SK-N-SH (cell line): ENCODE data around the gene ANKRD18A. TPM values are rescaled to one million over a fixed set of nuclear protein-coding genes. Genes with fewer than 3 reads are reported as not detected.

Source experiments
- CTCF ChIA-PET: fragments of 300-600, 350-600 bp; formaldehyde crosslinking; extraction: SDS; loops from one replicate; lab custom pipeline; 2021; lab: Yijun Ruan, JAX
- POLR2A ChIA-PET: fragments of 350-600 bp; sonication (Branson Sonifier 250); formaldehyde crosslinking; extraction: SDS; loops from one replicate; lab custom pipeline; 2020; ENCODE audit warnings: antibody characterized with exemption, inconsistent platforms; lab: Yijun Ruan, JAX
- DNase-seq: peaks from one replicate; pipeline ENCODE4 v3.0.0; 2012
- H2AFZ ChIP-seq: fragments of 200-600 bp; sonication (generic); 2 replicates; pipeline ENCODE4 v1.8.1; 2016; ENCODE audit warnings: antibody characterized with exemption, mild to moderate bottlenecking, low read depth
- H3F3A ChIP-seq: fragments of 200-600 bp; sonication (generic); replicated peaks from 2 replicates; pipeline ENCODE3; 2016; ENCODE audit warnings: antibody characterized with exemption, mild to moderate bottlenecking; ENCODE audit not compliant: insufficient read depth
- H3K27ac ChIP-seq, 2 experiments: fragments of 200-500 bp in 1 of 2; fragments of 200-600 bp in 1 of 2; sonication (Bioruptor generic) in 1 of 2; sonication (generic), shearing (Covaris generic) in 1 of 2; 2 replicates each; pipeline versions ENCODE4 v1.5.1 to v1.6.1; 2014 to 2016; ENCODE audit warnings: low read depth in 2 of 2, inconsistent platforms in 1 of 2, low read length in 1 of 2, mild to moderate bottlenecking in 1 of 2, mixed read lengths in 1 of 2
- H3K27me3 ChIP-seq: fragments of 200-600 bp; sonication (generic), shearing (Covaris generic); 2 replicates; pipeline ENCODE4 v1.6.1; 2016; ENCODE audit warnings: mixed run types; ENCODE audit not compliant: insufficient read depth
- H3K36me3 ChIP-seq, 2 experiments: fragments of 200-500 bp in 1 of 2; fragments of 200-600 bp in 1 of 2; sonication (Bioruptor generic) in 1 of 2; sonication (generic) in 1 of 2; replicated peaks in 1 of 2; 2 replicates each; pipeline versions ENCODE3 to v1.5.1; 2014 to 2016; ENCODE audit warnings: low read length in 1 of 2, mild to moderate bottlenecking in 1 of 2; ENCODE audit not compliant: insufficient read depth in 2 of 2, control insufficient read depth in 1 of 2
- H3K4me1 ChIP-seq, 2 experiments: fragments of 200-500 bp in 1 of 2; fragments of 200-600 bp in 1 of 2; sonication (Bioruptor generic) in 1 of 2; sonication (generic), shearing (Covaris generic) in 1 of 2; 2 replicates each; pipeline versions ENCODE4 v1.5.1 to v1.6.1; 2014 to 2016; ENCODE audit warnings: low read depth in 1 of 2, low read length in 1 of 2, mixed run types in 1 of 2; ENCODE audit not compliant: insufficient read depth in 2 of 2, control insufficient read depth in 1 of 2
- H3K4me2 ChIP-seq: fragments of 200-600 bp; sonication (generic), shearing (Covaris generic); 2 replicates; pipeline ENCODE4 v1.6.1; 2017; ENCODE audit warnings: mixed run types
- H3K4me3 ChIP-seq, 2 experiments: fragments of 200-500 bp in 1 of 2; fragments of 200-600 bp in 1 of 2; sonication (Bioruptor generic) in 1 of 2; sonication (generic), shearing (Covaris generic) in 1 of 2; 2 replicates each; pipeline versions ENCODE4 v1.5.1 to v1.8.1; 2014 to 2016; ENCODE audit warnings: low read depth in 2 of 2, inconsistent platforms in 1 of 2, low read length in 1 of 2, mild to moderate bottlenecking in 1 of 2, mixed read lengths in 1 of 2, moderate library complexity in 1 of 2
- H3K79me2 ChIP-seq: fragments of 200-600 bp; sonication (generic); 2 replicates; pipeline ENCODE4 v1.8.1; 2017; ENCODE audit warnings: mild to moderate bottlenecking; ENCODE audit not compliant: insufficient read depth
- H3K9ac ChIP-seq: fragments of 200-600 bp; sonication (generic); 2 replicates; pipeline ENCODE4 v1.6.1; 2017; ENCODE audit warnings: mixed run types
- H3K9me2 ChIP-seq: fragments of 200-600 bp; sonication (generic); 2 replicates; pipeline ENCODE4 v1.6.1; 2017; ENCODE audit warnings: mixed run types
- H3K9me3 ChIP-seq: fragments of 200-600 bp; sonication (generic); 2 replicates; pipeline ENCODE4 v1.6.1; 2017; ENCODE audit warnings: mixed run types, mild to moderate bottlenecking, moderate library complexity
- H4K20me1 ChIP-seq: fragments of 200-600 bp; sonication (generic); 2 replicates; pipeline ENCODE4 v1.6.1; 2017; ENCODE audit warnings: mild to moderate bottlenecking, mixed run types; ENCODE audit not compliant: insufficient read depth
- CTCF ChIP-seq: fragments of 200-600 bp; sonication (generic); IDR thresholded peaks from 2 replicates; pipeline ENCODE4 v1.6.1; 2017; ENCODE audit warnings: antibody characterized with exemption, mild to moderate bottlenecking, moderate library complexity
- FOXJ3 ChIP-seq: sonication (generic); formaldehyde crosslinking; IDR thresholded peaks from 2 replicates; pipeline ENCODE4 v1.5.1; 2020; ENCODE audit warnings: mild to moderate bottlenecking, missing genetic modification reagents
- FOXM1 ChIP-seq: IDR thresholded peaks from 2 replicates; pipeline ENCODE4 v1.4.0; 2012; ENCODE audit warnings: low read depth, mild to moderate bottlenecking
- GABPA ChIP-seq: IDR thresholded peaks from 2 replicates; pipeline ENCODE4 v1.4.0; 2012; ENCODE audit warnings: low read depth, mild to moderate bottlenecking
- IRF3 ChIP-seq: fragments of 150-350 bp; IDR thresholded peaks from 2 replicates; pipeline ENCODE4 v1.6.1; 2016; ENCODE audit warnings: mild to moderate bottlenecking, low read depth, low read length
- JUND ChIP-seq: IDR thresholded peaks from 2 replicates; pipeline ENCODE4 v1.4.0; 2012
- NFIC ChIP-seq: IDR thresholded peaks from 2 replicates; pipeline ENCODE4 v1.4.0; 2012; ENCODE audit warnings: borderline replicate concordance
- POLR2AphosphoS5 ChIP-seq: IDR thresholded peaks from 2 replicates; pipeline ENCODE4 v1.6.1; 2012; ENCODE audit warnings: low read depth, low read length
- RAD21 ChIP-seq: IDR thresholded peaks from 2 replicates; pipeline ENCODE4 v1.6.1; 2012; ENCODE audit warnings: mild to moderate bottlenecking, low read length
- RCOR1 ChIP-seq: fragments of 150-350 bp; IDR thresholded peaks from 2 replicates; pipeline ENCODE4 v1.6.1; 2017; ENCODE audit warnings: antibody characterized with exemption, low read length
- RFX5 ChIP-seq: IDR thresholded peaks from 2 replicates; pipeline ENCODE4 v1.6.1; 2012; ENCODE audit warnings: mild to moderate bottlenecking, improper control_type of control experiment, low read length
- TAF1 ChIP-seq: IDR thresholded peaks from 2 replicates; pipeline ENCODE4 v1.6.1; 2012; ENCODE audit warnings: low read depth, mild to moderate bottlenecking, low read length, moderate library complexity, borderline replicate concordance
- TCF12 ChIP-seq: IDR thresholded peaks from 2 replicates; pipeline ENCODE4 v1.4.0; 2012
- TEAD4 ChIP-seq: IDR thresholded peaks from 2 replicates; pipeline ENCODE4 v1.4.0; 2012; ENCODE audit warnings: mild to moderate bottlenecking, borderline replicate concordance; ENCODE audit not compliant: insufficient read depth
- USF2 ChIP-seq: fragments of 150-350 bp; IDR thresholded peaks from 2 replicates; pipeline ENCODE4 v1.6.1; 2017; ENCODE audit warnings: antibody characterized with exemption, low read length, low read depth, borderline replicate concordance
- ZBTB33 ChIP-seq: IDR thresholded peaks from 2 replicates; pipeline ENCODE4 v1.4.0; 2012; ENCODE audit warnings: low read depth, borderline replicate concordance
- WGBS: methylation state at CpG from one replicate; pipeline ENCODE4 v1.1.6; 2017; ENCODE audit warnings: low lambda C conversion rate; 5-methylcytosine and 5-hydroxymethylcytosine counted together
- polyA plus RNA-seq, 3 experiments: library from polyadenylated mRNA; depleted of rRNA; stranded (reverse); fragments of >200 nt; gene quantifications; 2 replicates each; pipeline ENCODE4 v1.2.3, GENCODE V29; 2012
- small RNA-seq, 7 experiments: library from RNA; depleted of rRNA; stranded (forward); fragments of <200 nt; gene quantifications; one replicate each; pipeline ENCODE3, GENCODE V24; 2012

Gene ANKRD18A
- polyA plus RNA-seq, 1 of the 3 experiments (the other 2 are of a cell fraction) = 0.02 TPM

GRCh38 chr9:38521762-38522161 is 98.6 kb downstream of the ANKRD18A start:
- Histone ChIP-seq H3K4me1 (no peaks in the 10 kb centered on the region), H3F3A (no peaks in the 10 kb centered on the region), H3K4me3 (no peak overlapping the region), H3K27ac (no peak overlapping the region), H3K27me3 (no peaks in the 10 kb centered on the region; the same call in 1 of the 2 replicates), H3K36me3 (no peaks in the 10 kb centered on the region), H2AFZ (no peak overlapping the region), H3K9me2 (no peaks in the 10 kb centered on the region), H3K79me2 (no peaks in the 10 kb centered on the region), H3K9me3 (no peaks in the 10 kb centered on the region), H4K20me1 (no peaks in the 10 kb centered on the region), H3K9ac (no peak overlapping the region), H3K4me2 (no peak overlapping the region)
- CTCF ChIA-PET = no interaction called here
- 48% methylated on average over 2 of the region's 2 CpGs for WGBS
- POLR2A ChIA-PET = no interaction called here
- DNase-seq = no peak
- TF ChIP-seq RCOR1 (no peak), RAD21 (no peak), NFIC (no peak), FOXJ3 (CRISPR knock-in tag) (no peak), TEAD4 (no peak), POLR2AphosphoS5 (no peak), GABPA (no peak), FOXM1 (no peak), TCF12 (no peak), IRF3 (no peak), RFX5 (no peak), ZBTB33 (no peak), TAF1 (no peak), CTCF (no peak), JUND (no peak), USF2 (no peak)

Small RNA genes lying within 50 kb of the gene (small RNA-seq; reads per million reads assigned to genes)
- gene AL390726.1 = 0 reads per million in 7 experiments
- gene AL390726.2 = 0 reads per million in 7 experiments
- 0 reads per million in 7 experiments for gene AL390726.3
- 0 reads per million in 7 experiments for gene AL390726.4
- 0 reads per million in 7 experiments for gene AL390726.5

Other genes starting within 250 kb of the ANKRD18A start
- 16.5 and 18.4 TPM in 2 replicates for gene ALDH1B1, start 227.9 kb downstream of the ANKRD18A start, polyA plus RNA-seq (2012; rRNA removed)
- gene IGFBPL1, start 196.1 kb downstream of the ANKRD18A start, polyA plus RNA-seq (2012; rRNA removed) = 0.41 and 1.5 TPM in 2 replicates
- not detected in 2 replicates for gene FAM240B, start 99.5 kb upstream of the ANKRD18A start, polyA plus RNA-seq (2012; rRNA removed)